ENCODE measurements around the gene MMUT.
A peak's percentile ranks its signal among the peaks of the same experiment; 100 is the strongest.
"Not testable (repeated sequence)": the region's sequence is repeated elsewhere in the genome, so short reads cannot be mapped to it uniquely, and the experiment has no call there.

The MMUT gene

DNA sequence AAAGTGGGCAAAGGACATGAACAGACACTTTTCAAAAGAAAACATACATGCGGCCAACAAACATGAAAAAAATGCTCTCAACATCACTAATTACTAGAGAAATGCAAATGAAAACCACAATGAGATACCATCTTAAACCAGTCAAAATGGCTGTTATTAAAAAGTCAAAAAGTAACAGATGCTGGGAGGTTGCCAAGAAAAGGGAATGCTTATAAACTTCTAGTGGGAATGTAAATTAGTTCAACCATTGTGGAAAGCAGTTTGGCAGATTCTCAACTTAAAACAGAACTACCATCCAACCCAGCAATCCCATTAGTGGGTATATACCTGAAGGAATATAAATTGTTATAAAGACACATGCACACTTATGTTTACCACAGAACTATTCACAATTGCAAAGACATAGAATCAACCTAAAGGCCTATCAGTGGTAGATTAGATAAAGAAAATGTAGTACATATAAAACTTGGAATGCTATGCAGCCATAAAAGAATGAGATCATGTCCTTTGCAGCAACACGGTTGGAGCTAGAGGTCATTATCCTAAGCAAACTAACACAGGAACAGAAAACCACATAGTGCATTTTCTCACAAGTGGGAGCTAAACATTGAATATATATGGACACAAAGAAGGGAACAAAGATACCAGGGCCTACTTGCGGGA is 16.4 kb upstream of the MMUT start:
- Histone ChIP-seq H3K9me2 (replicated peaks; ENCODE audit: insufficient read depth, low read length) (no peaks in the 10 kb centered on the region), H3K4me3 (ENCODE audit: insufficient read depth, low read length, poor library complexity, severe bottlenecking) (no peak overlapping the region), H3K9ac (ENCODE audit: low read length) (no peak overlapping the region), H3K27ac (ENCODE audit: low read depth, low read length) (no peak overlapping the region), H2AFZ (ENCODE audit: low read depth, low read length, severe bottlenecking) (no peak overlapping the region), H3F3A (ENCODE audit: insufficient read depth) (no peaks in the 10 kb centered on the region), H3K4me2 (ENCODE audit: low read depth, low read length, poor library complexity, severe bottlenecking) (no peak overlapping the region), H3K36me3 (ENCODE audit: low read length) (peaks cover 25% of the 10 kb centered on the region), H3K27me3 (ENCODE audit: low read length) (no peaks in the 10 kb centered on the region), H3K79me2 (ENCODE audit: insufficient read depth, low read length) (no peaks in the 10 kb centered on the region), H4K20me1 (ENCODE audit: low read depth, low read length) (no peaks in the 10 kb centered on the region), H3K9me3 (ENCODE audit: insufficient read depth, low read length) (no peaks in the 10 kb centered on the region)
- TF ChIP-seq, protein P1, sequence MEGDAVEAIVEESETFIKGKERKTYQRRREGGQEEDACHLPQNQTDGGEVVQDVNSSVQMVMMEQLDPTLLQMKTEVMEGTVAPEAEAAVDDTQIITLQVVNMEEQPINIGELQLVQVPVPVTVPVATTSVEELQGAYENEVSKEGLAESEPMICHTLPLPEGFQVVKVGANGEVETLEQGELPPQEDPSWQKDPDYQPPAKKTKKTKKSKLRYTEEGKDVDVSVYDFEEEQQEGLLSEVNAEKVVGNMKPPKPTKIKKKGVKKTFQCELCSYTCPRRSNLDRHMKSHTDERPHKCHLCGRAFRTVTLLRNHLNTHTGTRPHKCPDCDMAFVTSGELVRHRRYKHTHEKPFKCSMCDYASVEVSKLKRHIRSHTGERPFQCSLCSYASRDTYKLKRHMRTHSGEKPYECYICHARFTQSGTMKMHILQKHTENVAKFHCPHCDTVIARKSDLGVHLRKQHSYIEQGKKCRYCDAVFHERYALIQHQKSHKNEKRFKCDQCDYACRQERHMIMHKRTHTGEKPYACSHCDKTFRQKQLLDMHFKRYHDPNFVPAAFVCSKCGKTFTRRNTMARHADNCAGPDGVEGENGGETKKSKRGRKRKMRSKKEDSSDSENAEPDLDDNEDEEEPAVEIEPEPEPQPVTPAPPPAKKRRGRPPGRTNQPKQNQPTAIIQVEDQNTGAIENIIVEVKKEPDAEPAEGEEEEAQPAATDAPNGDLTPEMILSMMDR (IDR thresholded peaks at IDR 0.05; ENCODE audit: insufficient read depth, low read length, poor library complexity, severe bottlenecking) = no peak
- TF ChIP-seq EZH2phosphoT487 (conservative IDR thresholded peaks at IDR 0.05; ENCODE audit: low read length) = no peak

- not testable (repeated sequence) for H3K4me3 ChIP-seq (ENCODE audit: insufficient read depth, low read length, poor library complexity, severe bottlenecking); H3F3A ChIP-seq (ENCODE audit: insufficient read depth); H3K4me2 ChIP-seq (ENCODE audit: low read depth, low read length, poor library complexity, severe bottlenecking); H3K79me2 ChIP-seq (ENCODE audit: insufficient read depth, low read length); H4K20me1 ChIP-seq (ENCODE audit: low read depth, low read length); H3K27me3 ChIP-seq (ENCODE audit: low read length); H2AFZ ChIP-seq (ENCODE audit: low read depth, low read length, severe bottlenecking); H3K9me3 ChIP-seq (ENCODE audit: insufficient read depth, low read length); H3K9me2 ChIP-seq (replicated peaks; ENCODE audit: insufficient read depth, low read length); H3K27ac ChIP-seq (ENCODE audit: low read depth, low read length); H3K9ac ChIP-seq (ENCODE audit: low read length)
- H3K36me3 ChIP-seq (ENCODE audit: low read length) = peaks cover 39% of the 10 kb centered on the region
Observed at GRCh38 chr6:49476564-49476963, 13.5 kb upstream of the MMUT start.

DNA sequence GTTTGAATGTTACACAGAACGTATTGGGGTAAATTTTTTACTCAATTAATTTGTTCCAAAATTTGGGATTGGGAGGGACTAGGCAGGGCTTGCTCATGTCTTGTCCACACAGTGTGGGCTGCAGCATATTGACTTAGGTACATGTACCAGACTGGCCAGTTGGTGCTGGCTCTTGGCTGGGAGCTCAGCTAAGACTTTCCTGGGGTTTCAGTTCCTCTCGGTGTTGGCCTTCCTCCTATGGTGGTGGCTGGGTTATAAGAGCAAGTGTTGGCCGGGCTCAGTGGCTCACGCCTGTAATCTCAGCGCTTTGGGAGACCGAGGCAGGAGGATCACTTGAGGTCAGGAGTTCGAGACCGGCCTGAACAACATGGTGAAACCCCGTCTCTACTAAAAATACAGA is 5.0 kb upstream of the MMUT start:
- Histone ChIP-seq H3F3A (ENCODE audit: insufficient read depth) (0 out of 2 replicates have a peak, but pooled peaks cover 3% of the 10 kb centered on the region), H3K27ac (ENCODE audit: low read depth, low read length) (no peak overlapping the region), H3K9me2 (replicated peaks; ENCODE audit: insufficient read depth, low read length) (no peaks in the 10 kb centered on the region), H3K9ac (ENCODE audit: low read length) (no peak overlapping the region), H3K9me3 (ENCODE audit: insufficient read depth, low read length) (no peaks in the 10 kb centered on the region), H3K79me2 (ENCODE audit: insufficient read depth, low read length) (peaks cover 75% of the 10 kb centered on the region), H3K4me3 (ENCODE audit: insufficient read depth, low read length, poor library complexity, severe bottlenecking) (no peak overlapping the region), H3K36me3 (ENCODE audit: low read length) (peaks cover 34% of the 10 kb centered on the region), H3K4me2 (ENCODE audit: low read depth, low read length, poor library complexity, severe bottlenecking) (no peak overlapping the region), H2AFZ (ENCODE audit: low read depth, low read length, severe bottlenecking) (no peak overlapping the region), H3K27me3 (ENCODE audit: low read length) (no peaks in the 10 kb centered on the region), H4K20me1 (ENCODE audit: low read depth, low read length) (peaks cover 13% of the 10 kb centered on the region)
- TF ChIP-seq EZH2phosphoT487 (conservative IDR thresholded peaks at IDR 0.05; ENCODE audit: low read length) = no peak
- TF ChIP-seq, protein P1 (IDR thresholded peaks at IDR 0.05; ENCODE audit: insufficient read depth, low read length, poor library complexity, severe bottlenecking) = no peak

GRCh38 chr6:49464691-49465090 is 1.6 kb upstream of the MMUT start:
- H3K4me3 ChIP-seq (ENCODE audit: insufficient read depth, low read length, poor library complexity, severe bottlenecking) = peak overlapping the region; percentile 99

More at GRCh38 chr6:49464691-49465090, 1.6 kb upstream of the MMUT start:
- H3K27ac ChIP-seq (ENCODE audit: low read depth, low read length) = no peak overlapping the region
- H3K27me3 ChIP-seq (ENCODE audit: low read length) = no peaks in the 10 kb centered on the region
- peak overlapping the region; percentile 88 for H3K9ac ChIP-seq (ENCODE audit: low read length)
- peaks cover 5% of the 10 kb centered on the region; the same call in 1 of the 2 replicates for H4K20me1 ChIP-seq (ENCODE audit: low read depth, low read length)
- no peak overlapping the region for H2AFZ ChIP-seq (ENCODE audit: low read depth, low read length, severe bottlenecking)
- peaks cover 90% of the 10 kb centered on the region for H3K79me2 ChIP-seq (ENCODE audit: insufficient read depth, low read length)
- no peaks in the 10 kb centered on the region for H3F3A ChIP-seq (ENCODE audit: insufficient read depth)
- no peaks in the 10 kb centered on the region for H3K9me2 ChIP-seq (replicated peaks; ENCODE audit: insufficient read depth, low read length)
- H3K36me3 ChIP-seq (ENCODE audit: low read length) = peaks cover 4% of the 10 kb centered on the region; the same call in 1 of the 2 replicates
- H3K9me3 ChIP-seq (ENCODE audit: insufficient read depth, low read length) = no peaks in the 10 kb centered on the region
- peak overlapping the region; percentile 82 for H3K4me2 ChIP-seq (ENCODE audit: low read depth, low read length, poor library complexity, severe bottlenecking)
- TF ChIP-seq, protein P1 (IDR thresholded peaks at IDR 0.05; ENCODE audit: insufficient read depth, low read length, poor library complexity, severe bottlenecking) = no peak
- no peak for TF ChIP-seq EZH2phosphoT487 (conservative IDR thresholded peaks at IDR 0.05; ENCODE audit: low read length)
